Measurements from ENCODE around the gene HERC4.
"Not testable (repeated sequence)": the region's sequence is repeated elsewhere in the genome, so short reads cannot be mapped to it uniquely, and the experiment has no call there.

Gene HERC4

GRCh38 chr10:68047554-68048327 is 27.3 kb downstream of the HERC4 start:
- no peak for DNase-seq (ENCODE audit: low read depth in 2 of 2)

GRCh38 chr10:68047122-68047521 is 28.0 kb downstream of the HERC4 start:
- no peak for DNase-seq (ENCODE audit: low read depth in 2 of 2)

GRCh38 chr10:68046642-68047041 is 28.4 kb downstream of the HERC4 start:
- DNase-seq (ENCODE audit: low read depth in 2 of 2), result no peak

GRCh38 chr10:68043030-68043429 is 32.1 kb downstream of the HERC4 start:
- DNase-seq (ENCODE audit: low read depth in 2 of 2), result no peak

GRCh38 chr10:68032113-68032512 is 43.0 kb downstream of the HERC4 start:
- no peak for DNase-seq (ENCODE audit: low read depth in 2 of 2)

- no peak for DNase-seq (ENCODE audit: low read depth in 2 of 2)
Measured at GRCh38 chr10:68027429-68027828, 47.7 kb downstream of the HERC4 start.

GRCh38 chr10:68023292-68023691 is 51.8 kb downstream of the HERC4 start:
- no peak for DNase-seq (ENCODE audit: low read depth in 2 of 2)

- DNase-seq (ENCODE audit: low read depth in 2 of 2), result not testable (repeated sequence)
Measured at GRCh38 chr10:68022324-68022723, 52.8 kb downstream of the HERC4 start.

GRCh38 chr10:68016519-68016918 is 58.6 kb downstream of the HERC4 start:
- DNase-seq (ENCODE audit: low read depth in 2 of 2), result not testable (repeated sequence)

GRCh38 chr10:68010426-68010940 is 64.6 kb downstream of the HERC4 start:
- no peak for DNase-seq (ENCODE audit: low read depth in 2 of 2)

- no peak for DNase-seq (ENCODE audit: low read depth in 2 of 2)
Measured at GRCh38 chr10:68007356-68007755, 67.7 kb downstream of the HERC4 start.

- DNase-seq (ENCODE audit: low read depth in 2 of 2), result no peak
Measured at GRCh38 chr10:68001539-68001938, 73.5 kb downstream of the HERC4 start.

GRCh38 chr10:68001000-68001399 is 74.1 kb downstream of the HERC4 start:
- no peak for DNase-seq (ENCODE audit: low read depth in 2 of 2)

GRCh38 chr10:67990093-67990492 is 85.0 kb downstream of the HERC4 start:
- DNase-seq (ENCODE audit: low read depth in 2 of 2), result no peak

GRCh38 chr10:67988606-67989005 is 86.5 kb downstream of the HERC4 start:
- DNase-seq (ENCODE audit: low read depth in 2 of 2), result no peak

GRCh38 chr10:67982603-67983002 is 92.5 kb downstream of the HERC4 start:
- DNase-seq (ENCODE audit: low read depth in 2 of 2), result not testable (repeated sequence)

GRCh38 chr10:67978749-67979148 is 96.3 kb downstream of the HERC4 start:
- no peak for DNase-seq (ENCODE audit: low read depth in 2 of 2)

GRCh38 chr10:67977251-67977650 is 97.8 kb downstream of the HERC4 start:
- no peak for DNase-seq (ENCODE audit: low read depth in 2 of 2)

GRCh38 chr10:67976292-67977245 is 98.5 kb downstream of the HERC4 start:
- no peak for DNase-seq (ENCODE audit: low read depth in 2 of 2)

GRCh38 chr10:67975871-67976270 is 99.2 kb downstream of the HERC4 start:
- no peak for DNase-seq (ENCODE audit: low read depth in 2 of 2)

- no peak for DNase-seq (ENCODE audit: low read depth in 2 of 2)
Measured at GRCh38 chr10:67971311-67971710, 103.8 kb downstream of the HERC4 start.

- DNase-seq (ENCODE audit: low read depth in 2 of 2), result no peak
Measured at GRCh38 chr10:67969875-67970274, 105.2 kb downstream of the HERC4 start.

Measured in stimulated activated CD8-positive, alpha-beta memory T cell treated with anti-CD3 and anti-CD28 coated beads, Interleukin-7, amount 100 ng/mL, for 1 hour (primary cell).